Upper lobe of right lung (tissue), 1 donor: Measurements from ENCODE around the gene SLC31A2. TPM values are rescaled to one million over a fixed set of nuclear protein-coding genes. Genes with fewer than 3 reads are reported as not detected.
A peak's percentile ranks its signal among the peaks of the same experiment; 100 is the strongest.
"Not testable (repeated sequence)": the region's sequence is repeated elsewhere in the genome, so short reads cannot be mapped to it uniquely, and the experiment has no call there.

ENCODE experiments used
- ATAC-seq: fragments of 200-7000 bp; cut with Tn5 transposase; one replicate; pipeline ENCODE4 v1.9.1; 2020; ENCODE audit warnings: mild to moderate bottlenecking, moderate library complexity
- DNase-seq: peaks from one replicate; pipeline ENCODE4 v3.0.0-alpha.2; 2020
- H3K27ac ChIP-seq: fragments of 200-600 bp; one replicate; pipeline ENCODE4 v1.8.0; 2022
- H3K27me3 ChIP-seq: fragments of 200-600 bp; one replicate; pipeline ENCODE4 v1.8.0; 2022; ENCODE audit warnings: mild to moderate bottlenecking
- H3K36me3 ChIP-seq: fragments of 200-600 bp; one replicate; pipeline ENCODE4 v1.8.0; 2022
- H3K4me1 ChIP-seq: fragments of 200-600 bp; one replicate; pipeline ENCODE4 v1.8.0; 2022
- H3K4me3 ChIP-seq: fragments of 200-600 bp; one replicate; pipeline ENCODE4 v1.8.0; 2022; ENCODE audit warnings: mild to moderate bottlenecking
- H3K9me3 ChIP-seq: fragments of 200-600 bp; one replicate; pipeline ENCODE4 v1.8.0; 2022
- intact Hi-C: fragments of 100-400 bp; cut with DNase I; formaldehyde crosslinking; loops from one replicate; pipeline ENCODE4 v1.11.0; 2022
- total RNA-seq: library from RNA; stranded (reverse); fragmentation: NEBNext Ultra II Directional; extraction: Animal tissue kit (Norgen Biotek cat#: 25700); gene quantifications from one replicate; pipeline ENCODE4 v1.2.1, GENCODE V29; 2021
- TF ChIP-seq, protein P1 (sequence below): fragments of 200-600 bp; IDR thresholded peaks from one replicate; pipeline ENCODE4 v1.8.0; 2022; ENCODE audit warnings: antibody characterized with exemption
- donor health status: DM: no; HTN: yes; CAD: no; lungs with severe emphysema.

The SLC31A2 gene
- total RNA-seq, 1 donor from 2014 or later: 46.9 TPM

- Histone ChIP-seq H3K4me1 (peaks cover 16% of the 10 kb centered on the region), H3K4me3 (no peak overlapping the region), H3K27me3 (no peaks in the 10 kb centered on the region), H3K36me3 (no peaks in the 10 kb centered on the region), H3K27ac (peak overlapping the region; percentile 17), H3K9me3 (no peaks in the 10 kb centered on the region)
- intact Hi-C loops: no loop called here
- ATAC-seq: peak; percentile 33
- DNase-seq: no peak
- TF ChIP-seq, protein P1, sequence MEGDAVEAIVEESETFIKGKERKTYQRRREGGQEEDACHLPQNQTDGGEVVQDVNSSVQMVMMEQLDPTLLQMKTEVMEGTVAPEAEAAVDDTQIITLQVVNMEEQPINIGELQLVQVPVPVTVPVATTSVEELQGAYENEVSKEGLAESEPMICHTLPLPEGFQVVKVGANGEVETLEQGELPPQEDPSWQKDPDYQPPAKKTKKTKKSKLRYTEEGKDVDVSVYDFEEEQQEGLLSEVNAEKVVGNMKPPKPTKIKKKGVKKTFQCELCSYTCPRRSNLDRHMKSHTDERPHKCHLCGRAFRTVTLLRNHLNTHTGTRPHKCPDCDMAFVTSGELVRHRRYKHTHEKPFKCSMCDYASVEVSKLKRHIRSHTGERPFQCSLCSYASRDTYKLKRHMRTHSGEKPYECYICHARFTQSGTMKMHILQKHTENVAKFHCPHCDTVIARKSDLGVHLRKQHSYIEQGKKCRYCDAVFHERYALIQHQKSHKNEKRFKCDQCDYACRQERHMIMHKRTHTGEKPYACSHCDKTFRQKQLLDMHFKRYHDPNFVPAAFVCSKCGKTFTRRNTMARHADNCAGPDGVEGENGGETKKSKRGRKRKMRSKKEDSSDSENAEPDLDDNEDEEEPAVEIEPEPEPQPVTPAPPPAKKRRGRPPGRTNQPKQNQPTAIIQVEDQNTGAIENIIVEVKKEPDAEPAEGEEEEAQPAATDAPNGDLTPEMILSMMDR: peak; percentile 8
Measured at GRCh38 chr9:113148781-113149510, 1.9 kb upstream of the SLC31A2 start.

- intact Hi-C loops, ATAC-seq: not testable (repeated sequence)
- peak overlapping the region; percentile 17 for H3K27ac ChIP-seq
Measured at GRCh38 chr9:113149561-113149960, 1.2 kb upstream of the SLC31A2 start.

DNA sequence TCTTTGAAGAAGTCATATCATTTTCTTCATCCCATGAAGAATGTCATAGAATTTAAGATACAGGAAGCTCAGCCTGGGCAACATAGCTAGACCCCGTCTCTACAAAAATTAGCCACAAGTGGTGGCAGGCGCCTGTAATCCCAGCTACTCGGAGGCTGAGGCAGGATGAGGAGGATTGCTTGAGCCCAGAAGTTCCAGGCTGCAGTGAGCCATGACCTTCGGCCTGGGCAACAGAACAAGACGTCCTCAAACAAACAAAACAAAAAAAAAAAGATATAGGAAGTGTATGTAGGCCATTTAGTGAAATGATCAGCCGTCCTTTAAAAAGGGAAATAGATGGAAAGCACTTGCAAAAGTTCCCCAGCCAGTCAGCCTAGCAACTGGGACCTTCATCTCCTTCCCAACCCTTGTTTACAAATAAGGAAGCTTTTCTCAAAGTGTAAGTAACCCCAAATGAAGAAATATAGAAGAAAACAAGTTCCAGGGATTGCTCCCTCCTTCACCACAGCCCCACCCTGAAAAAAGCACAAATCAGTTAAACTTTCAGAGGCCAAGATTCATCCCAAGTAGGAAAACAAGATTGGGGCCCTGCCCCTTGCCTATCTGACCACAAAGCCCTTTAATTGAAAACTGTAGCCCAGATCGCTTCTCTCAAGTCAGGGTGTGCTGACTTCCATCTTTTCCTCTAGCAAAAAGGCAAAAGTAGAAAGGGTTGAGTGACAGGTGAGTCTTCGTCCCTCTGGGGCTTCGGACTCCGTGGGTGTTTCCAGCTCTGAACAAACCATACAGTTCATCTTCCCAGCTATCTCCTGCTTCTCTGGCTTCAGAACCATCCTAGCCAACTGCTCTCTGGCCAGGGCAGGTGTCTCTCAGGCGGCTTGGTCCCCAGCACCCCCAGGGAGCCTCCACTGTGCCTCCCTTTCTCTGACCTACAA, 1.2 kb downstream of the SLC31A2 start:
- DNase-seq: no peak
- Histone ChIP-seq H3K36me3 (no peaks in the 10 kb centered on the region), H3K27me3 (no peaks in the 10 kb centered on the region), H3K27ac (peak overlapping the region; percentile 93), H3K4me1 (peaks cover 21% of the 10 kb centered on the region), H3K4me3 (peak overlapping the region; percentile 98), H3K9me3 (no peaks in the 10 kb centered on the region)
- intact Hi-C loops: no loop called here
- TF ChIP-seq, protein P1: no peak
- peak; percentile 29 for ATAC-seq

More at GRCh38 chr9:113149561-113149960, 1.2 kb upstream of the SLC31A2 start:
- H3K4me1 ChIP-seq: peaks cover 16% of the 10 kb centered on the region
- not testable (repeated sequence) for H3K4me3 ChIP-seq, DNase-seq, H3K9me3 ChIP-seq, H3K27me3 ChIP-seq, H3K36me3 ChIP-seq

GRCh38 chr9:113152699-113153098, 1.9 kb downstream of the SLC31A2 start:
- ATAC-seq: no peak
- TF ChIP-seq, protein P1: no peak
- Histone ChIP-seq H3K36me3 (no peaks in the 10 kb centered on the region), H3K4me3 (peak overlapping the region; percentile 98), H3K9me3 (no peaks in the 10 kb centered on the region), H3K27ac (peak overlapping the region; percentile 93), H3K27me3 (no peaks in the 10 kb centered on the region), H3K4me1 (peaks cover 21% of the 10 kb centered on the region)
- intact Hi-C loops: no loop called here
- DNase-seq: no peak

DNA sequence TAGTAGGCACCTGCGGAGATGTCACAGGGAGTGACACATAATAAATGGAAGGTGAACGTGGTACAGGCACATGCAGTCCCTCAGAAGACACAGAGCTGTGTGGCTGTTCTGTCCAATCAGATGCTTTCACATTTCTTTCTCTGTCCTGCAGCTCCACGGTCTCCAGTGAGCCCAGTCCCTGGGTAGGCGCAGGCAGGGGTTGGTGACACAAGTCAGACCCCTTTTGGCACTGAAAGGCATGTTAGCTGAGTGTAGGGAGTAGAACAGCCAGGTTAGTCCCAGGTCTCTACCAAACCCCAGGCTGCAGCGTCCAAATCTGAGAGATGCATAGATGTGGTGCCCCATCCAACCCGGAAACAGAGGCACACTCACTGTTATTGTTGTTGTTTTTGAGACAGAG, 2.8 kb downstream of the SLC31A2 start:
- Histone ChIP-seq H3K9me3 (no peaks in the 10 kb centered on the region), H3K36me3 (peaks cover 7% of the 10 kb centered on the region), H3K27me3 (no peaks in the 10 kb centered on the region), H3K4me3 (no peak overlapping the region), H3K4me1 (peaks cover 21% of the 10 kb centered on the region), H3K27ac (no peak overlapping the region)
- TF ChIP-seq, protein P1: no peak
- ATAC-seq (no peak), DNase-seq (no peak)
- intact Hi-C loops: no loop called here

DNA sequence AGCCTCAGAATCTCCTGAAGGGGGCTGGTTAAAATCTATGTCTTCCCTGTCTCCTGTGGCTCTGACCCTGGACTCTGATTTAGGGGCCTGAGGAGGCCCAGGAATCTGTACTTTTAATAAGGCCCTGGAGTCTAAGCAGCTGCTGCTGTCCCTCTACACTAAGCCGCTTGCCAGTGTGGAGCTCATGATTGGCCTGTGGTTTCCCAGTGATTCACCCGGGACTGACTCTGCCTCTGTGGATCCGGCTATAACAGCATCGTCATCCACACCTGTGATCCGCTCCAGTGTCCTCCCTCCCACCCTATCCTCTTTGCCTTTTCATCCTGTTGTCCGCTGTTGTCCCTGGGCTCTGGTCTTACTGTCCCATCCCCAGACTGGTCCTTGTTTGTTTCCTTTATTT, 3.7 kb downstream of the SLC31A2 start:
- intact Hi-C loops: no loop called here
- H3K4me3 ChIP-seq: no peak overlapping the region

More for the DNA sequence above, 3.7 kb downstream of the SLC31A2 start:
- DNase-seq (no peak), ATAC-seq (no peak)
- peak overlapping the region; percentile 61 for H3K27ac ChIP-seq
- H3K4me1 ChIP-seq: peaks cover 21% of the 10 kb centered on the region
- H3K36me3 ChIP-seq: peaks cover 16% of the 10 kb centered on the region
- H3K27me3 ChIP-seq: no peaks in the 10 kb centered on the region
- TF ChIP-seq, protein P1: no peak
- no peaks in the 10 kb centered on the region for H3K9me3 ChIP-seq
